ENCODE data around the gene TMEM14A.
"Not testable (repeated sequence)": the region's sequence is repeated elsewhere in the genome, so short reads cannot be mapped to it uniquely, and the experiment has no call there.

The TMEM14A gene

DNA sequence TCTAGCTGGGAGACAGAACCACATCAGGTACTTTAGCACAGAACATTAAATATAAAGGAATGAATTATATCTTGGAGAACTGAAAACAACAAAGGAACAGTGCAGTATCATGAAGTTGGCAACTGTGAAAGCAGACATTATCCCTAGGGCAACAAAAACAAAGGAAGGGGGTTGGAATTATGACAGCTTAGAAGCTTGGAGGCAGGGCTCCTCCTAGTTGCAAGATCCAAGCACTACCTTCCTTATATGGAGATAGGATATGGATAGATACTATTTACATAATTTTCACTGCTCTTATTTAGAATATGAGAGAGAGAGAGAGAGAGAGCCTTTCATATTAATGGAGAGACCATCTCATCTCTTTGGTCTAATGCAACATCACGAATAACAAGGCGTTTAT lies 27.0 kb downstream of the TMEM14A start:
- DNase-seq (ENCODE audit: low spot score) = no peak

DNA sequence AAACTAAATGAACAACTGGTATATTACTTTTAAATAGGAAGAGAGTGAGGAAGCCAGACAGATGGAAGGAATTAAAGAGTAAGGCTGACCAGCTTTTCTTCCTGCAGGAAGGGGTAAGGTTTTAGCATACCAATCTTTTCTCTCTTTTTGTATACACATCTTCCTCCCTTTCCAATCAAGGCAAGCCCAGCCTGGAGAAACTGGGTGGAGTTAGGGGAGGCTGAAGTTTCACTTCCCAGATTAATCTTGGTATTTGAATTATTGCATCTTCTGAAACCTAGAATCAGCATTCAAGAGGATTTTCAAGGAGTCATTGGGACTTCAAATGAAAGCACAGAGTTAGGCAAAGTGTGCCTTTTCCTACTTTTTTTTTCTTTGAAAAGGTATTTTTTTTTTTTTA lies 33.1 kb downstream of the TMEM14A start:
- DNase-seq (ENCODE audit: low spot score) = no peak

DNA sequence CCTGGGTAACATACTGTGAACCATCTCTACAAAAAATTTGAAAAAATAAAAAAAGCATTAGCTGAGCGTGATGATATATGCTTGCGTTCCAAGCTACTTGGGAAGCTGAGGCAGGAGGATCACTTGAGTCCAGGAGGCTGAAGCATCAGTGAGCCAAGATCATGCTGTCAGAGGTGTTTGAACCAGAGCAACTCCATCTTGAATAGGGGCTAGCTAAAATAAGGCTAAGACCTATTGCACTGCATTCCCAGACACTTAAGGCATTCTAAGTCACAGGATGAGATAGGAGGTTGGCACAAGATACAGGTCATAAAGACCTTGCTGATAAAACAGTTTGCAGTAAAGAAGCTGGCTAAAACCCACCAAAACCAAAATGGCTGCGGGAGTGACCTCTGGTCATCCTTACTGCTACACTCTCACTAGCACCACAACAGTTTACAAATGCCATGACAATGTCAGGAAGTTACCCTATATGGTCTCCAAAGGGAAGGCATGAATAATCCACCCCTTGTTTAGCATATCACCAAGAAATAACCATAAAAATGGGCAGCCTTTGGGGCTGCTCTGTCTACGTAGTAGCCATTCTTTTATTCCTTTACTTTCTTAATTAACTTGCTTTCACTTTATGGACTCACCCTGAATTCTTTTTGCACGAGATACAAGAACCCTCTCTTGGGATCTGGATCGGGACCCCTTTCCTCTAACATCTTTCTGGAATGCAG lies 34.0 kb downstream of the TMEM14A start:
- DNase-seq (ENCODE audit: low spot score) = not testable (repeated sequence)

DNA sequence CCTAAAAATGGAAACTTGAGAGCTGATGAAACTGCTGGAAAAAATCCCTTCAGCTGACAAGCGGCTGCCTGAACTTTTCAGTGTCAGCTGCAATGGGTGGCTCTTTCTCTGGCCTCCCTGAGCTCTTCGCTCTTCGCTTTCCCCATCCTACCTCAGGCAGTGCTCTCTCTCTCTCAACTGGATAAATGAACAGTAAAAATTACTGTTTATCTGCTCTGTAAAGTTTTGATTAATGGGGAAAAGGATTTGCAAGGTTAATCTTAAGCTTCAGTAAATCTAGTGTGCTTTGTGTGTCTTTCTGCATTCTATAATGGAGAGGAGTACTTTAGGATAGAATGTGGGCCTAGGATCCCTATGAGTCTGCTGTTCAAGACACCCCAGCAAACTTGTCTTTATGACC lies 35.1 kb downstream of the TMEM14A start:
- no peak for DNase-seq (ENCODE audit: low spot score)

DNA sequence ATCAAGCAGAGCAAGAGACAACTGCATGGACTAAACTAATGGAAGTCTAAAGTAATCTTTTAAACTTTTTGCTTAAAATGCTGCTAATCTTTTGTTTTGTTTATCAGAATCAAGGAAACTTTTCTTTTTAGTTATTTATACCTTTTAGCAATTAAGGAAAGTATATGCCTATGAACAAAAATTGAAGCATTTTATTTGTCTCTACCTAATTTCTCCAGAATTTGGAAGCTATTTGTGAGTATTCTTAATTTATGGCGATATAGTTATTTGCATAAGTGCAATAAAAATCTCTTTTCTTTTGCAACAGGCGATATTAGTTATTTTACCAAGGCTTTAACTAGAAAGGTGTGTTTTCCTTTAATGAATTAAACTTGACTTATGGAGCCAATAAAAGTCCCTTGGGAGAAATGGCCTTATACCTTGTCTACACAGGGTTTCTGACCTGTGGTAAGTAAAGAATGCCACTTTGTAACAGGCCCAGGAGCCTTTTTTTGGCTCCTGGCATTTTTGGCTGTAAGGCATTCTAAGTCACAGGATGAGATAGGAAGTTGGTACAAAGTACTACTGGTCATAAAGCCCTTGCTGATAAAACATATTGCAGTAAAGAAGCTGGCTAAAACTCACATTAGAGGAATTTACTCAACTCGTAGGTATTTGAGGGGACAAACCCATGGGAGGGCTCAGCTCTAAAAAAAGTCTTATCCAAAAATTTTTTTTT lies 37.2 kb downstream of the TMEM14A start:
- DNase-seq (ENCODE audit: low spot score) = no peak

DNA sequence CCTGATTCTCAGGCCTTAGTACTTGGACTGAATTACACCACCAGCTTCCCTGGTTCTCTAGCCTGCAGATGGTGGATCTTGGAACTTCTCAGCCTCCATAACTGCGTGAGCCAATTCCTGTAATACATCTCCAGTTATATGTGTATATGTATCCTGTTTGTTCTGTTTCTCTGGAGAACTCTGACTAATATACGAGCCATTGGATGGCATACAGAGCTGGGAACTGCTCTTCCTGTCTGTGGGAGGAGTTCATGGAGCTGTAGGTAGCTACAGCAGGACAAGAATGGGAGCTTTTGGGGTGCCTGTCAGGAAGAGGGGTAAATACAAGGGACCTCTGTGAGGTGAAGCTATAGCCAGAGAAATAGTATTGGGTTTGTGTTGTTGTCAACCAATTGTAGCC lies 41.2 kb downstream of the TMEM14A start:
- DNase-seq (ENCODE audit: low spot score) = no peak

DNA sequence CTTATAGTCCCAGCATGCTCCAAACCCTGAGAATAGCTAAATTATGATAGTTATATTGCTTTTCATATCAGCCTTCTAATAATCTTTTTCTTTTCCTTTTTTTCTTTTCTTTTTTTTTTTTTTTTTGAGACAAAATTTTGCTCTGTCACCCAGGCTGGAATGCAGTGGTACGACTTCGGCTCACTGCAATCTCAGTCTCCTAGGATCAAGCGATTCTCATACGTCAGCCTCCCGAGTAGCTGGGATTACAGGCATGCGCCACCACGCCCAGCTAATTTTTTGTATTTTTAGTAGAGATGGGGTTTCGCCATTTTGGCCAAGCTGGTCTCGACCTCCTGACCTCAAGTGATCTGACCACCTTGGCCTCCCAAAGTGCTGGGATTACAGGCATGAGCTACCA lies 43.8 kb downstream of the TMEM14A start:
- not testable (repeated sequence) for DNase-seq (ENCODE audit: low spot score)

DNA sequence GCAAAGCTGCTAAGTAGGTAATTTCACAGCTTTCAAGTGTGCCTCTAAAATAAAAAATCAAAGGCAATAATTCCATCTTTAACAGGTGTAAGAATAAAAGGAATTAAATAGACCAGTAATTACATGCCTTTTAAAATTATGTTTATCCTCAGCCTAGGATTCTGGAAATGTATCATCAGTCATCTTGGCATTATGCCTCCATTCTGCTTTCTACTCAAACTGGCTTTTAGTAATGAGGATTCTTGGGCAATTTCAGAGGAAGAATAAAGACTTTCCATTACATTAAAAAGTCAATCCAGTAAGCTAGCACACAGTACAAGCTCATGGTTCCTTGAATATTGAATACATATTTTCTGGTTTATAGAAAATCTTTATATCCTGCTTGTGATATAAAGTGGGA lies 47.6 kb downstream of the TMEM14A start:
- DNase-seq (ENCODE audit: low spot score) = no peak

DNA sequence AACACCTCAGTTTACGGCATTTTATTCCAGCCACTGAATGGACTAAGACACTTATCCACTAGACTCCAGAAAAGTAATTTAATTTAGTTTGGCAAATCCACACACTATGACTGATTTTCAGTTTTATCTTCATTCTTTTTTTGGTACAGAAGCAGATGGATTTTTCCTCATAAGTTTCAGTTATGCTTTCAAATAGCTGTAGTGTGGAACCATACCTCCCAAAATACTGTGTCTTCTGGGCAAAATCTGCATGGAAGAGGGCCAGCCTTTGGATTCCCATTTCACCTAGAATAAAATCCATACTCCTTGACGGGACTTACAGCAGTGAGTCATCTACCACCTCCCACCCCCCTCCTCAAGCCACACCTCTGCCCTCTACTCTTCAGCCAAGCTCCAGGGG lies 49.4 kb downstream of the TMEM14A start:
- DNase-seq (ENCODE audit: low spot score) = no peak

DNA sequence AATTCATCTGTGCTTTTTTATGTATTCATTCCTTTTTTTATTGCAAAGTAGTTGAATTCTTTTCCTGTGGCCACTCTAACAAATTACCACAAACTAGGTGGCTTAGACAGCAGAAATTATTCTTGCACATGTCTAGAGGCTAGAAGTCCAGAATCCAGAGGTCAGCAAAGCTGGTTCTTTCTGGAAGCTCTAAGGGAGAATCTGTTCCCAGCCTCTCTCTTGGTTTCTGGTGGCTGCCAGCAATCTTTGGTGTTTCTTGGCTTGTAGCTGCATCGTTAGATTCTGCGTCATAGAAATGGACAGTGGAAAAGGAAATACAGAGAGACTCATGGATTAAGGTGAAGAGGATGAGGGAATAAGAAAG lies 53.1 kb downstream of the TMEM14A start:
- no peak for DNase-seq (ENCODE audit: low spot score)

DNA sequence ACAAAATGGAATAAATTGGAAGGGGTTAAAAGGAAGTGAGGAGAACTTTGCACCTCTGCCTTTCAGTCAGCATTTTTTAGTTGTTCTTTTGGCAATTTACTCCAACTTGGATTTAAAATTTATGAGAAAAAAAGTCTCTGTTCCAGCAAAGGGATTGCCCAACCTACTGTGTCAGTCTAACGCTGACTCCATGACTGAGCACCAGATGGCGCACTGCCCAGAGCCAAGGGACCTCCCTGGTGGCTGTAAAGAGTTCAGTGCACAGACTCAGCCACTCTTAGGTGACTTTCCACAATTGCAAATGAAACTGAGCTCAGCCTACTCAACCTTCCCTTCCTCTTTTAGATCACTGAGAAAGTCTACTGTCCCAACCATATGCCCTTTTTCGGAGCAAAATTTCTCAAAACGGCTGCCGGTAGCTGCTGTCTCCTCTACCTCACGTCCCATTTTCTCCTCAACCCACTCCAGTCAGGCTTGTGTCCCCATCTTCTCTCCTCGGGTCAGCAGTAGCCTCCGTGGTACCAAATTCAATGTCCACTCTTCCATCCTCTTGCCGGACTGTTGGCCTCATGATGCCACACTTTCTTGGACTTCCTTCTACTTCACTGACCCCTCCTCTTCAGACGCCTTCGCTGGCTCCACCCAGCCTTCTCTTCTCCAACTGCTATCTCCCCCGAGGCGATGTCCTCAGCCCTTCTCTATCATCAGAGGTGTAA lies 53.7 kb downstream of the TMEM14A start:
- peak; percentile 28 for DNase-seq (ENCODE audit: low spot score)

DNA sequence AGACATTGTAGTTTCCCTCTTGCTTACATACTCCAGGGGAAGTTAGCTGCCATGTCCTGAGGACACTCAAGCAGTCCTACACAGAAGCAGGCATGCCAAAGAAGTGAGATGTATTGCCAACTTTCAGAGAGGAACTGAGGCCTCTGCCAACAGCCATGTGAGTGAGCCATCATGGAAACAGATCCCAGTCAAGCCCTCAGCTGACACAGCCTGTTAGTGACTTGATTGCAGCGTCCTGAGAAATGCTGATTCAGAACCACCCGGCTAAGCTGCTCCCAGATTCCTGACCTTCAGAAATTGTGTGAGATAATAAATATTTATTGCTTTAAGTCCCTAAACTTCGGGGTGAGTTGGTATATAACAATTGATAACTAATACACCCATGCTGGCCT lies 54.2 kb downstream of the TMEM14A start:
- no peak for DNase-seq (ENCODE audit: low spot score)

DNA sequence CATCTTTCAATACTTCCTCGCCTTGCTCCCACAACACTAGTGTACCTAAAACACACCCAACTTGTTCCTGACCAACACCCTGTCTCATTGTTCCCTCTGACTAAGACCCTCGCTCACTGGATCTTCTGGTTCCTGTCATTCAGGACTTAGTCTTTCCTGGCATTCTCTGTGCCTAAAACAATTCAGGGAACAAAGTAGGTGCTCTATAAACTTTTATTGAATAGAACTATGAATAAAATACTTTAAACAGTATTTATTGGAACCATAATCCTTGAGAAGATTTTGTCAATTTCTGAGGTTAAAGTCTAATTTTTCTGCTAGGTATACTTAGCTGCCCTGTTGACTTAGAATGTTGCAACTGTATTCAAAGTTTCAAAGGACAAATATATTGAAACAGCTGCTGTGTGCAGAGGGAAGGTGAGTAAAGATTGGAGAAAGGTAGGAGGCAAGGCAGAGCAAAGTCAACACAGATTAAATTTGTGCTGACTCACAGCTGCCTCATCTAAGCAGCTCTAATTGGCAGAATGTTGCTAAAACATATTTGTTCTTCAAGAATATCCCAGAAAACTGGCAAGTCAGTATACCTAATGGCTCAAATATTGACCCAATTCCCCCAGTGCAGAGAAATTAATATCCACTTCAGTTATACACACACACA lies 54.8 kb downstream of the TMEM14A start:
- no peak for DNase-seq (ENCODE audit: low spot score)

DNA sequence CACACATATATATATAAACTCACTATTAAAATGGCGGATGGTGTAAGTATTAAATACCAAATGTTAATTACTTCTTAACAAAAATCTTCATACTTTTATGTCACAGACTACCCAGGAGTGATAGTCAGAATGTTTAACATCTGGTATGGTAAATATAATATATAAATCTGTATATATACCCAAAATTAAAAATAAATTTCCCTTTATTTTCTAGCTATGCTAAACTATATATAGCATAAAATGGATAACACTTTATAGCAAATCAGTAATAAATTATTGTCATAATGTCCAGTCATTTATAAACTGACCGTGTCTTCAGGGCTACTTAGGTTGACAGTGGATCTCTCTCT lies 55.3 kb downstream of the TMEM14A start:
- DNase-seq (ENCODE audit: low spot score) = no peak

DNA sequence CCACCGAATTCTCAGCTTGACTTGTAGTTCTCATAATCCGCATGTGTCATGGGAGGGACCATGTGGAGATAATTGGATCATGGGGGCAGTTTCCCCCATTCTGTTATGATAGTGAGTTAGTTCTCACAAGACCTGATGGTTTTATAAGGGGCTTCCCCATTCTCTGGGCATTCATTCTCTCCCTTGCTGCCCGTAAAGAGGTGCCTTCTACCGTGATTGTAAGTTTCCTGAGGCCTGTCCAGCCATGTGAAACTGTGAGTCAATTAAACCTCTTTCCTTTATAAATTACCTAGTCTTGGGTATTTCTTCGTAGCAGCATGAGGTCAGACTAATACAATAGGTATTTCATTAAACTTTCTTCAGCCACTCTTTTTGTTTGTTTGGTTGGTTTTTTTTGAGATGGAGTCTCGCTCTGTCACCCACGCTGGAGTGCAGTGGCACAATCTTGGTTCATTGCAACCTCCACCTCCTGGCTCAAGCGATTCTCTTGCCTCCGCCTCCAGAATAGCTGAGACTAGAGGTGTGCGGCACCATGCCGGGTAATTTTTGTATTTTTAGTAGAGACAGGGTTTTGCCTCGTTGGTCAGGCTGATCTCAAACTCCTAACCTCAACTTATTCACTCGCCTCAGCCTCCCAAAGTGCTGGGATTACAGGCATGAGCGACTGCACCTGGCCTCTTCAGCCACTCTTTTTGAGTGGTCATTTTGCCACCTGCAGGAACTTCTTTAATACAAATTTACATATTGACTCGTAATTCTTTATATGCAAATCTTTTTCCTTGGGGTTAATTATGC lies 56.0 kb downstream of the TMEM14A start:
- DNase-seq (ENCODE audit: low spot score) = no peak

DNA sequence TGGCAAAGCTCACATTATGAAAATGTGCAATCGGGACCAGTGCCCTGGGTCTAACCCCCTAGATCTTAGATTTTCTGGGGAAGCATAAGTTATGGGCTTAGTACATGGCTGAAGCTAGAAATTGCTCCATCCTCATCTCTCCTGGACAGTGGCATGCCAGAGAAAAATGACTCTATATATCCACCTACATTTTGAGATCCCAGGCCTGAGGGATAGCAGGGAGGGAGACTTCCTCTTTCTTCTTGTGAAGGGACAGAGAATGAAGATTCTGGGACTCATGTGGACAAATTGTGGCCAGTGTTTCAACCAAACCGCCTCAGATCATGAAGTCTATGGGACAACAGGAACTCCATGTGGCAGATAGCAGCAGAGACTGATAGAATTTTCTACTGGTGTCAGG lies 57.0 kb downstream of the TMEM14A start:
- DNase-seq (ENCODE audit: low spot score) = no peak

DNA sequence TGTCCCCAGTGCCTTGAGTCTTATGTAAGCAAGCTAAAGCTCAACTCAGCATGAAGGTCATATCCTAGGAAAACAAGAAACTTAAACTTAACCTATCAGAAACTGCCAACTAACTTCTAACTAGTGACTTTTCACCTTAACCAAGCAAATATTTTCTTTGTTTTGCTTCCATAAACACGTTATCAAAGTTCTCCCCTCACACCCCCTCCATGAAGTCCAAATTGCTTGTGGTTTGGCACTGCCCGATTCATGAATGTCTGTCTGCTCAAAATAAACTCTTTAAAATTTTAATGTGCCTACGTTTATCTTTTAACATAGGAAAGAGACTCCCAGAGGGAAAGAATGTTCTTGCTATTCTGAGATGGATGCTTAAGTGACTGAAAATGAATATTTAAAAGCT lies 57.5 kb downstream of the TMEM14A start:
- no peak for DNase-seq (ENCODE audit: low spot score)

DNA sequence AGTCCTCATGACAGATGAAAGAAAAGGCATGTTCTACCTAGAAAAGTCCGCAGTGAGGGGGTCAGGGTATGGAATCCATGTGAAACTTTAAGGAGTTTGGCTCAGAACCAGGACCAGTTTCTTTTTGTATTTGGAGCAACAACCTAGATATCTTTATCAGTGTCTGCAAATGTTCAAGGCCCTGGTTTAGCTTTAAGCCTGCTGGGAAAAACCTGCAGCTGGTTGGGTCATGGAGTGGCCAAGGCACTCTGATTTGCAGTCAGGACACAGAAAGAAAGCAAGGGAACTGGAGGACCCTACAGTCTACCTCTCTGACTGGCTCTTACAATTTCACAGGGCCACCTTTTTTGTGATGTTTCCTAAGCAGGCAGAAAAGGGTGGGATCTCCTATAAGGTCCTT lies 58.7 kb downstream of the TMEM14A start:
- DNase-seq (ENCODE audit: low spot score) = no peak

DNA sequence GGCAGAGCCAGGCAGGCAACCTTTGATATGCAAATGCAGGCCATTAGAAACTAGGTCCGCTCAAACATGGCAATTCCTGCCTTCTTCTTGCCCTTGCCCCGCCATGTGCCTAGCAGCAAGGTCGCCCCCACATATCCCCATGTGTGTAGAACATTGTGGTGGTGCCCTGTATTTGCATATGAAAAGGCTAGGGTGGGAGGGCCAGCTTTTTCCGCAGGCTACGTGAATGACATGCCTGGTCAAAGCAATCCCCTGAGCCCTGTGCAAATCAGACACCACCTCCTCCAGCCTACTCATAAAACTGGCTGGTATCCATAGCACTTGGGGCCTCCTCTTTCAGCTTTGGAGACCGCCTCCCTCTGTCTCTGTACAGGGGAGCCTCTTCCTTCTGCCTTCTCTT lies 60.8 kb downstream of the TMEM14A start:
- DNase-seq (ENCODE audit: low spot score) = no peak

DNA sequence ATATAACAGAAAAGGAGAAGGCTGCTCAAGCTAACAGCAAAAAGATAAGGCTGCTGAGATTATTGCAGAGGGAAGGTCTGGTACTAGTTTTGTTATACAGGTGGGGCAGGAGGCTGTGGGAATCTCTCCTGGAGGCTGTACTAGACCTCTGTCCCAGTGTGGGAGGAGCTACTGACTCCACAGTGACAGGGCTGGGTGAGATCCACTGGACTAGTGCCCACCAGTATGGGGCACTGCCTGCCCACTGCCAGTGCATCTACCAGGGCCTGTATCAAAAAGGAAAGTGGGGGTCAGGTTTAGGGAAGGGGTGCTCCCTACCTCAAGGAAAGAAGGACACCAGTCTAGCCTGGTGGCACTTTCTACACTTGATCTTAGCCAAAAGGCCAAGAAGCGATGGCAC lies 62.3 kb downstream of the TMEM14A start:
- no peak for DNase-seq (ENCODE audit: low spot score)

DNA sequence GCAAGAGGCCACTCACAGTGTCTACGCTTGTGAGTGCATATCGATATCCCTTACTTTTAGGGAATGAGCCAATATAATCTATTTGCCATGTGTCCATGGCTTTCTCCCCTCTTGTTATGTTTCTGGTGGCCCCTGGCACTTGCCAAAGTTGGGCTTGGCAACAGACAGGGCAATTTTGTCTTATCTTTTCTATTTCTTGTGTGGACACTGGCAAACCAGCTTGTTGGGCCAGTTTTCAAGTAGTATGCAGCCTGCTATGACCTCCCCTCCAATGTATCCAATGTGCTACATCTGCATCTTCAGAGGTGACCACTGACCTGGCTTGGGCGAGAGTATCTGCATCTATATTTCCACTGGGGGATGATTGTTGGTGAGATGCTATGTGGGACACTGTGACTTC lies 63.2 kb downstream of the TMEM14A start:
- no peak for DNase-seq (ENCODE audit: low spot score)

DNA sequence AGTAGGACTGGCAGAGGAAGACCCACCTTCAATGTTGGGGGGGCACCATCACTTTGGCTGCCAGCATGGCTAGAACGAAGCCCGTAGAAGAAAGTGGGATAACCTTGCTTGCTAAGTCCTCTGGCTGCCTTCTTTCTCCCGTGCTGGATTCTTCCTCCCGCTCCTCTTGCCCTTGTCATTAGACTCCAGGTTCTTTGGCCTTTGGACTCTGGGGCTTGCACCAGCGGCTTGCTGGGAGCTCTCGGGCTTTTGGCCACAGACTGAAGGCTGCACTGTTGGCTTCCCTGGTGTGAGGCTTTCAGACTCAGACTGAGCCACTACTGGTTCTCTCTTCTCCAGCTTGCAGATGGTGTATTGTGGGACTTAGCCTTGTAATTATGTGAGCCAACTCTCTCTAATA lies 64.2 kb downstream of the TMEM14A start:
- DNase-seq (ENCODE audit: low spot score) = no peak

All from HuH-7.5 (cell line).